ENCODE measurements around the gene ZNF408. TPM values are rescaled to one million over a fixed set of nuclear protein-coding genes. Genes with fewer than 3 reads are reported as not detected.

Gene ZNF408
- total and polyA plus RNA-seq, 2 donors (not counting 3 experiments of a cell fraction or from before 2014, with no cell fraction given) = 7.8 to 10.9 TPM

DNA sequence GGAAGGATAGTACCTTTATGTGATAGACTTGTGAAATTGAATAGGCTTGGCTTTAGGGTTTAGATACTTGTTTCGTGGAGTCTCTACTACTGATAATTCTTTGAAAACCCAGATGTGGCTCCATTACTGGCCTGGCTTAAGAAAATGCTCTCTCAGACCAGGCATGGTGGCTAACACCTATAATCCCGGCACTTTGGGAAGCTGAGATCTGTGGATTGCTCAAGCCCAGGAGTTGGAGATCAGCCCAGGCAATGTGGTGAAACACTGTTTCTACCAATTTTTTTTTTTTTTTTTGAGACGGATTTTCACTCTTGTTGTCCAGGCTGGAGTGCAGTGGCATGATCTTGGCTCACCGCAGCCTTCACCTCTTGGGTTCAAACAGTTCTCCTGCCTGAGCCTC lies 42.6 kb upstream of the ZNF408 start:
- Histone ChIP-seq H3K79me2 (ENCODE audit: control insufficient read depth, insufficient read depth, low read length) (no peaks in the 10 kb centered on the region), H3K9ac (replicated peaks; ENCODE audit: extremely low read depth, insufficient read depth, low read length) (no peak overlapping the region), H3K4me2 (ENCODE audit: insufficient read depth, low read length) (no peak overlapping the region), H3K9me3 (replicated peaks; ENCODE audit: control insufficient read depth, insufficient read depth, low read length) (no peaks in the 10 kb centered on the region), H3K36me3 (ENCODE audit: control insufficient read depth in 2 of 2, extremely low read depth in 1 of 2, insufficient read depth in 2 of 2, low read length in 2 of 2) (peaks cover 12 to 21% of the 10 kb centered on the region in 2 experiments), H4K20me1 (replicated peaks; ENCODE audit: control insufficient read depth, extremely low read depth, insufficient read depth, low read length) (no peaks in the 10 kb centered on the region), H3K9me1 (replicated peaks; ENCODE audit: control insufficient read depth, extremely low read depth, insufficient read depth, low read length) (no peaks in the 10 kb centered on the region), H3K27me3 (ENCODE audit: control insufficient read depth in 2 of 2, insufficient read depth in 2 of 2, low read length in 2 of 2) (no peaks in the 10 kb centered on the region), H3K4me3 (replicated peaks in 1 of 3; ENCODE audit: insufficient read depth in 1 of 3, low read depth in 1 of 3, low read length in 3 of 3) (no peak overlapping the region), H2AFZ (ENCODE audit: low read depth, low read length) (no peak overlapping the region), H3K27ac (ENCODE audit: insufficient read depth, low read depth, low read length) (no peak overlapping the region), H3K4me1 (ENCODE audit: control insufficient read depth, extremely low read depth, insufficient read depth, low read length) (peaks cover under 1% of the 10 kb centered on the region)
- TF ChIP-seq POLR2A (IDR thresholded peaks at IDR 0.05; ENCODE audit: low read depth, low read length) (no peak), EZH2 (IDR thresholded peaks at IDR 0.05; ENCODE audit: borderline replicate concordance, low read depth, low read length, severe bottlenecking) (no peak), POLR2AphosphoS5 (IDR thresholded peaks at IDR 0.05; ENCODE audit: insufficient read depth, low read depth, low read length) (no peak), JUN (IDR thresholded peaks at IDR 0.05; ENCODE audit: borderline replicate concordance, insufficient read depth, insufficient read length, low read depth) (no peak), GATA2 (IDR thresholded peaks at IDR 0.05; ENCODE audit: insufficient read depth, insufficient read length, low read depth, low read length) (no peak), MYC (IDR thresholded peaks at IDR 0.05; ENCODE audit: low read depth, low read length) (no peak), FOS (IDR thresholded peaks at IDR 0.05; ENCODE audit: borderline replicate concordance, insufficient read depth, low read length) (no peak)
- TF ChIP-seq, protein P1, sequence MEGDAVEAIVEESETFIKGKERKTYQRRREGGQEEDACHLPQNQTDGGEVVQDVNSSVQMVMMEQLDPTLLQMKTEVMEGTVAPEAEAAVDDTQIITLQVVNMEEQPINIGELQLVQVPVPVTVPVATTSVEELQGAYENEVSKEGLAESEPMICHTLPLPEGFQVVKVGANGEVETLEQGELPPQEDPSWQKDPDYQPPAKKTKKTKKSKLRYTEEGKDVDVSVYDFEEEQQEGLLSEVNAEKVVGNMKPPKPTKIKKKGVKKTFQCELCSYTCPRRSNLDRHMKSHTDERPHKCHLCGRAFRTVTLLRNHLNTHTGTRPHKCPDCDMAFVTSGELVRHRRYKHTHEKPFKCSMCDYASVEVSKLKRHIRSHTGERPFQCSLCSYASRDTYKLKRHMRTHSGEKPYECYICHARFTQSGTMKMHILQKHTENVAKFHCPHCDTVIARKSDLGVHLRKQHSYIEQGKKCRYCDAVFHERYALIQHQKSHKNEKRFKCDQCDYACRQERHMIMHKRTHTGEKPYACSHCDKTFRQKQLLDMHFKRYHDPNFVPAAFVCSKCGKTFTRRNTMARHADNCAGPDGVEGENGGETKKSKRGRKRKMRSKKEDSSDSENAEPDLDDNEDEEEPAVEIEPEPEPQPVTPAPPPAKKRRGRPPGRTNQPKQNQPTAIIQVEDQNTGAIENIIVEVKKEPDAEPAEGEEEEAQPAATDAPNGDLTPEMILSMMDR (IDR thresholded peaks at IDR 0.05; ENCODE audit: extremely low read depth in 1 of 2, insufficient read depth in 1 of 2, low read depth in 1 of 2, low read length in 2 of 2) = no peak
- TF ChIP-seq, protein P2, sequence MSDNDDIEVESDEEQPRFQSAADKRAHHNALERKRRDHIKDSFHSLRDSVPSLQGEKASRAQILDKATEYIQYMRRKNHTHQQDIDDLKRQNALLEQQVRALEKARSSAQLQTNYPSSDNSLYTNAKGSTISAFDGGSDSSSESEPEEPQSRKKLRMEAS (IDR thresholded peaks at IDR 0.05; ENCODE audit: insufficient read depth, insufficient read length) = no peak
- CTCF ChIA-PET = no interaction called here
- dilution Hi-C loops (cut with MboI; ENCODE audit: extremely low pct_ligation_motif_present, low sequenced_read_pairs) = no loop called here
- intact Hi-C loops (cut with micrococcal nuclease) = no loop called here
- FAIRE-seq (no peak), DNase-seq (ENCODE audit: low read depth, low spot score) (no peak)
- POLR2A ChIA-PET = no interaction called here
- no TSS peak for BruUV-seq (replicated peaks)

Measured in endothelial cell of umbilical vein (primary cell).